GM12864 (cell line): ENCODE data around the gene FLYWCH1.

Experiments used
- DNase-seq: peaks from one replicate; pipeline ENCODE4 v3.0.0-alpha.2; 2011; ENCODE audit warnings: low read depth
- H3K4me3 ChIP-seq: 2 replicates; pipeline ENCODE4 v1.5.1; 2011; ENCODE audit warnings: mild to moderate bottlenecking, low read depth, low read length, control low read depth
- CTCF ChIP-seq: IDR thresholded peaks from 2 replicates; pipeline ENCODE4 v1.5.1; 2011; ENCODE audit warnings: low read depth, mild to moderate bottlenecking, moderate library complexity, low read length, control low read depth, inconsistent platforms; ENCODE audit errors: missing control alignments

FLYWCH1 gene

GRCh38 chr16:2874032-2874911, 37.5 kb upstream of the FLYWCH1 start:
- TF ChIP-seq CTCF: no peak
- no peak overlapping the region for H3K4me3 ChIP-seq
- DNase-seq: no peak

GRCh38 chr16:2874912-2875362, 36.8 kb upstream of the FLYWCH1 start:
- peak; percentile 89 for TF ChIP-seq CTCF
- peak; percentile 18 for DNase-seq
- no peak overlapping the region for H3K4me3 ChIP-seq

- DNase-seq: no peak
- no peak for TF ChIP-seq CTCF
- no peak overlapping the region for H3K4me3 ChIP-seq
Measured at GRCh38 chr16:2879854-2880508, 31.8 kb upstream of the FLYWCH1 start.

- DNase-seq: no peak
- TF ChIP-seq CTCF: no peak
- peak overlapping the region; percentile 81 for H3K4me3 ChIP-seq
Measured at GRCh38 chr16:2881783-2882649, 29.7 kb upstream of the FLYWCH1 start.

- H3K4me3 ChIP-seq: peak within 1 kb of the TSS; percentile 81
- TF ChIP-seq CTCF: peak; percentile 20
- DNase-seq: peak; percentile 96
Measured at GRCh38 chr16:2882650-2883457, 28.9 kb upstream of the FLYWCH1 start, which contains the start of gene FLYWCH2. TSS of gene FLYWCH2 (plus strand) at chr16:2883215. CDS start at chr16:2896450, 13,235 bp downstream.

- no peak for TF ChIP-seq CTCF
- H3K4me3 ChIP-seq: peak overlapping the region; percentile 81
- no peak for DNase-seq
Measured at GRCh38 chr16:2883458-2883908, 28.2 kb upstream of the FLYWCH1 start.
